Measurements from ENCODE around the gene TMEM161A. TPM values are rescaled to one million over a fixed set of nuclear protein-coding genes. Genes with fewer than 3 reads are reported as not detected.
A peak's percentile ranks its signal among the peaks of the same experiment; 100 is the strongest.

The TMEM161A gene
- total and polyA plus RNA-seq, 2 experiments from 2014 or later = 38.9 to 59.5 TPM

DNA sequence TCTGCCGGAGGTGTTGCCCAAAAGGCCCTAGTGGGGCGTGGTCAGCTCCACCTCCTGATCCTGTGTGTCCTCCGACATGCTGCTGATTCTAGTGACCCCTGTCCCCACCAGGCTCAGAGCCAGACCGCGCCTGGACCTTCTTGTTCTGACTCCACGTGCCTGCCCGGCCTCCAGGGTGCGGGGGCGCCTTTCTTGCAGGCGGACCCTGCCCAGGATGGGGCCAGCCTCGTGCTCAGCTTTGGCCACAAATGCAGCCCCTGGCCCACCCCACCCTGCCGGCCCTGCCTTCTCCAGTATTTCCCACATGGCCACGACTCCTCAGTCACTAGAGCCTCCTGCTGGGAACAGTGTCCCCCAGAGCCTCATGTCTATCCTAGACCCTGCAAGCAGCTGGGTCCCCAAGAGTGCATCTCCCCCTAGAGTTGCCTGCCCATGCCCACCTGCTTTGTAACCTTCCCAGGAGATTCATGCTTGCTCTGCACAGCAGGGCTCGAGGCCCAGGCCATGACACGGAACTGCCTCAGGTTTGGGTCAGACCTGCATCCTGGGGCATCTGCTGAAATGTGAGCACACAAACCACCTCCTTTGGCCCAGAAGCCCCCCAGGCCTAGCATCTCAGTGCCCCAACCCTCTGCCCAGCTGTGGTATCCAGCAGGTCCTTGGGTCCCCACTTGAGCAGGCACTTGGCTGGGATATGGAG lies 27.0 kb downstream of the TMEM161A start:
- peak overlapping the region; percentile 96 for H2AFZ ChIP-seq
- H3K4me1 ChIP-seq (ENCODE audit: insufficient read depth) = peaks cover 23% of the 10 kb centered on the region
- Mint-ChIP-seq H3K4me3 (peak overlapping the region; percentile 60), H3K36me3 (ENCODE audit: low read depth) (peaks cover 4% of the 10 kb centered on the region; the same call in 2 of the 3 replicates), H3K4me1 (peaks cover 31% of the 10 kb centered on the region), H3K27ac (no peak overlapping the region), H3K27me3 (ENCODE audit: insufficient read depth, low read depth, poor library complexity) (peaks cover 40% of the 10 kb centered on the region), H3K9me3 (no peaks in the 10 kb centered on the region)
- TF ChIP-seq EZH2phosphoT487 (IDR thresholded peaks at IDR 0.05; ENCODE audit: unreplicated experiment) = no peak
- no peak for TF ChIP-seq EZH2 (IDR thresholded peaks at IDR 0.05; ENCODE audit: low read depth, unreplicated experiment)
- TF ChIP-seq STAT1 (IDR thresholded peaks at IDR 0.05; ENCODE audit: unreplicated experiment) = no peak
- no peak for TF ChIP-seq REST (IDR thresholded peaks at IDR 0.05; ENCODE audit: unreplicated experiment)
- TF ChIP-seq POLR2AphosphoS5 (IDR thresholded peaks at IDR 0.05; ENCODE audit: low read depth) = no peak
- TF ChIP-seq, protein P1, sequence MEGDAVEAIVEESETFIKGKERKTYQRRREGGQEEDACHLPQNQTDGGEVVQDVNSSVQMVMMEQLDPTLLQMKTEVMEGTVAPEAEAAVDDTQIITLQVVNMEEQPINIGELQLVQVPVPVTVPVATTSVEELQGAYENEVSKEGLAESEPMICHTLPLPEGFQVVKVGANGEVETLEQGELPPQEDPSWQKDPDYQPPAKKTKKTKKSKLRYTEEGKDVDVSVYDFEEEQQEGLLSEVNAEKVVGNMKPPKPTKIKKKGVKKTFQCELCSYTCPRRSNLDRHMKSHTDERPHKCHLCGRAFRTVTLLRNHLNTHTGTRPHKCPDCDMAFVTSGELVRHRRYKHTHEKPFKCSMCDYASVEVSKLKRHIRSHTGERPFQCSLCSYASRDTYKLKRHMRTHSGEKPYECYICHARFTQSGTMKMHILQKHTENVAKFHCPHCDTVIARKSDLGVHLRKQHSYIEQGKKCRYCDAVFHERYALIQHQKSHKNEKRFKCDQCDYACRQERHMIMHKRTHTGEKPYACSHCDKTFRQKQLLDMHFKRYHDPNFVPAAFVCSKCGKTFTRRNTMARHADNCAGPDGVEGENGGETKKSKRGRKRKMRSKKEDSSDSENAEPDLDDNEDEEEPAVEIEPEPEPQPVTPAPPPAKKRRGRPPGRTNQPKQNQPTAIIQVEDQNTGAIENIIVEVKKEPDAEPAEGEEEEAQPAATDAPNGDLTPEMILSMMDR (conservative IDR thresholded peaks at IDR 0.05; ENCODE audit: low read depth in 2 of 2) = no peak
- TF ChIP-seq ZNF462 (CRISPR knock-in tag; IDR thresholded peaks at IDR 0.05) = no peak
- TF ChIP-seq CREB1 (CRISPR knock-in tag; IDR thresholded peaks at IDR 0.05; ENCODE audit: low read depth) = no peak
- no peak for TF ChIP-seq ETS1 (IDR thresholded peaks at IDR 0.05)
- TF ChIP-seq ZNF114 (CRISPR knock-in tag; IDR thresholded peaks at IDR 0.05) = no peak
- no peak for TF ChIP-seq NANOG (IDR thresholded peaks at IDR 0.05; ENCODE audit: borderline replicate concordance)
- TF ChIP-seq ZNF331 (CRISPR knock-in tag; IDR thresholded peaks at IDR 0.05; ENCODE audit: low read depth) = no peak
- no peak for TF ChIP-seq JUNB (IDR thresholded peaks at IDR 0.05; ENCODE audit: unreplicated experiment)
- peak; percentile 10 for ATAC-seq
- no peaks in the 10 kb centered on the region for H3K36me3 ChIP-seq (ENCODE audit: insufficient read depth)
- H3F3A ChIP-seq (replicated peaks; ENCODE audit: low read depth) = peaks cover 18% of the 10 kb centered on the region; the same call in 1 of the 2 replicates
- no peaks in the 10 kb centered on the region for H3K9me2 ChIP-seq (ENCODE audit: insufficient read depth)
- no peaks in the 10 kb centered on the region for H3K79me2 ChIP-seq (replicated peaks; ENCODE audit: insufficient read depth)
- DNase-seq (ENCODE audit: low spot score) = peak; percentile 57
- peak overlapping the region; percentile 65 for H3K4me3 ChIP-seq
- H3K4me2 ChIP-seq = peak overlapping the region; percentile 92
- no peak overlapping the region for H3K27ac ChIP-seq (ENCODE audit: low read depth)
- no peaks in the 10 kb centered on the region for H4K20me1 ChIP-seq (replicated peaks; ENCODE audit: insufficient read depth)
- peaks cover 6% of the 10 kb centered on the region; the same call in 1 of the 2 replicates for H3K27me3 ChIP-seq (ENCODE audit: insufficient read depth)

All from GM23338 (cell line).